ENCODE data around the gene FREM1.

FREM1 gene

GRCh38 chr9:14909181-14909580 is 1.0 kb downstream of the FREM1 start:
- Histone ChIP-seq H3K27me3 (ENCODE audit: low read length) (no peaks in the 10 kb centered on the region), H3K4me2 (ENCODE audit: low read depth, low read length, poor library complexity, severe bottlenecking) (no peak overlapping the region), H4K20me1 (ENCODE audit: low read depth, low read length) (no peaks in the 10 kb centered on the region), H3K36me3 (ENCODE audit: low read length) (no peaks in the 10 kb centered on the region), H3K9me3 (ENCODE audit: insufficient read depth, low read length) (no peaks in the 10 kb centered on the region), H3F3A (ENCODE audit: insufficient read depth) (no peaks in the 10 kb centered on the region), H3K79me2 (ENCODE audit: insufficient read depth, low read length) (no peaks in the 10 kb centered on the region), H3K9me2 (replicated peaks; ENCODE audit: insufficient read depth, low read length) (no peaks in the 10 kb centered on the region), H2AFZ (ENCODE audit: low read depth, low read length, severe bottlenecking) (no peak overlapping the region), H3K4me3 (ENCODE audit: insufficient read depth, low read length, poor library complexity, severe bottlenecking) (no peak overlapping the region), H3K27ac (ENCODE audit: low read depth, low read length) (no peak overlapping the region), H3K9ac (ENCODE audit: low read length) (no peak overlapping the region)
- TF ChIP-seq EZH2phosphoT487 (conservative IDR thresholded peaks at IDR 0.05; ENCODE audit: low read length) (no peak), CTCF (IDR thresholded peaks at IDR 0.05; ENCODE audit: insufficient read depth, low read length, poor library complexity, severe bottlenecking) (no peak)

- H3K9ac ChIP-seq (ENCODE audit: low read length) = no peak overlapping the region
- no peaks in the 10 kb centered on the region for H3K9me3 ChIP-seq (ENCODE audit: insufficient read depth, low read length)
- no peaks in the 10 kb centered on the region for H3K27me3 ChIP-seq (ENCODE audit: low read length)
- no peak overlapping the region for H3K4me3 ChIP-seq (ENCODE audit: insufficient read depth, low read length, poor library complexity, severe bottlenecking)
- no peaks in the 10 kb centered on the region for H3K79me2 ChIP-seq (ENCODE audit: insufficient read depth, low read length)
- no peak for TF ChIP-seq EZH2phosphoT487 (conservative IDR thresholded peaks at IDR 0.05; ENCODE audit: low read length)
- no peak for TF ChIP-seq CTCF (IDR thresholded peaks at IDR 0.05; ENCODE audit: insufficient read depth, low read length, poor library complexity, severe bottlenecking)
- H3K9me2 ChIP-seq (replicated peaks; ENCODE audit: insufficient read depth, low read length) = no peaks in the 10 kb centered on the region
- H3K4me2 ChIP-seq (ENCODE audit: low read depth, low read length, poor library complexity, severe bottlenecking) = no peak overlapping the region
- H3F3A ChIP-seq (ENCODE audit: insufficient read depth) = no peaks in the 10 kb centered on the region
- no peak overlapping the region for H2AFZ ChIP-seq (ENCODE audit: low read depth, low read length, severe bottlenecking)
- H3K36me3 ChIP-seq (ENCODE audit: low read length) = no peaks in the 10 kb centered on the region
- H4K20me1 ChIP-seq (ENCODE audit: low read depth, low read length) = no peaks in the 10 kb centered on the region
- H3K27ac ChIP-seq (ENCODE audit: low read depth, low read length) = no peak overlapping the region
These were observed 1.7 kb downstream of the FREM1 start for GRCh38 chr9:14908295-14909180.

GRCh38 chr9:14907696-14908095 is 2.5 kb downstream of the FREM1 start:
- H3F3A ChIP-seq (ENCODE audit: insufficient read depth) = no peaks in the 10 kb centered on the region
- no peak for TF ChIP-seq EZH2phosphoT487 (conservative IDR thresholded peaks at IDR 0.05; ENCODE audit: low read length)
- TF ChIP-seq CTCF (IDR thresholded peaks at IDR 0.05; ENCODE audit: insufficient read depth, low read length, poor library complexity, severe bottlenecking) = no peak
- H3K4me3 ChIP-seq (ENCODE audit: insufficient read depth, low read length, poor library complexity, severe bottlenecking) = no peak overlapping the region
- H3K79me2 ChIP-seq (ENCODE audit: insufficient read depth, low read length) = no peaks in the 10 kb centered on the region
- H2AFZ ChIP-seq (ENCODE audit: low read depth, low read length, severe bottlenecking) = no peak overlapping the region
- no peaks in the 10 kb centered on the region for H3K9me2 ChIP-seq (replicated peaks; ENCODE audit: insufficient read depth, low read length)
- no peak overlapping the region for H3K4me2 ChIP-seq (ENCODE audit: low read depth, low read length, poor library complexity, severe bottlenecking)
- no peaks in the 10 kb centered on the region for H3K9me3 ChIP-seq (ENCODE audit: insufficient read depth, low read length)
- H3K27ac ChIP-seq (ENCODE audit: low read depth, low read length) = no peak overlapping the region
- H4K20me1 ChIP-seq (ENCODE audit: low read depth, low read length) = no peaks in the 10 kb centered on the region
- H3K9ac ChIP-seq (ENCODE audit: low read length) = no peak overlapping the region
- no peaks in the 10 kb centered on the region for H3K36me3 ChIP-seq (ENCODE audit: low read length)
- no peaks in the 10 kb centered on the region for H3K27me3 ChIP-seq (ENCODE audit: low read length)

Measured in SU-DHL-6 (cell line).